Spinal cord (tissue), 10 donors: ENCODE data around the gene MGAT3. TPM values are rescaled to one million over a fixed set of nuclear protein-coding genes. Genes with fewer than 3 reads are reported as not detected.
A peak's percentile ranks its signal among the peaks of the same experiment; 100 is the strongest.
"Not testable (repeated sequence)": the region's sequence is repeated elsewhere in the genome, so short reads cannot be mapped to it uniquely, and the experiment has no call there.

ENCODE experiments used
- DNase-seq, 6 donors: peaks; one replicate each; pipeline versions ENCODE4 v3.0.0 to v3.0.0-alpha.2; 2013 to 2015; ENCODE audit warnings: low spot score in 6 of 6, low read depth in 4 of 6
- H3K27ac ChIP-seq: one replicate; pipeline ENCODE4 v1.5.1; 2013; ENCODE audit warnings: low read depth, low read length, control low read depth
- H3K27me3 ChIP-seq: one replicate; pipeline ENCODE4 v1.6.1; 2013; ENCODE audit warnings: low read length; ENCODE audit not compliant: control insufficient read depth, insufficient read depth
- H3K36me3 ChIP-seq: one replicate; pipeline ENCODE4 v1.6.1; 2013; ENCODE audit warnings: low read length; ENCODE audit not compliant: control insufficient read depth, insufficient read depth
- H3K4me1 ChIP-seq: one replicate; pipeline ENCODE4 v1.6.1; 2013; ENCODE audit warnings: low read length; ENCODE audit not compliant: control insufficient read depth, insufficient read depth
- H3K4me3 ChIP-seq: one replicate; pipeline ENCODE4 v1.5.1; 2013; ENCODE audit warnings: low read depth, low read length, control low read depth
- H3K9me3 ChIP-seq: one replicate; pipeline ENCODE4 v1.6.1; 2013; ENCODE audit warnings: low read length; ENCODE audit not compliant: control insufficient read depth, insufficient read depth
- WGBS: methylation state at CpG from one replicate; pipeline ENCODE4 v1.1.5; 2013; ENCODE audit warnings: missing lambda C conversion rate; ENCODE audit not compliant: insufficient coverage; 5-methylcytosine and 5-hydroxymethylcytosine counted together
- polyA plus RNA-seq, 2 donors: library from polyadenylated mRNA; unstranded; fragments of 120-200 nt; gene quantifications; one replicate each; pipeline ENCODE4 v1.2.1, GENCODE V29; 2013; ENCODE audit not compliant: insufficient read length in 2 of 2
- total RNA-seq, 2 donors: library from RNA; depleted of rRNA in 1 of 2; stranded (reverse); fragments of 120-200 nt in 1 of 2; fragments of >200 nt in 1 of 2; gene quantifications; one replicate each; pipeline versions ENCODE4 v1.2.3 to v1.2.4, GENCODE V29; 2013 to 2014
- donor health status: healthy.

Gene MGAT3
- total and polyA plus RNA-seq, 4 donors: 19.9 to 79.7 (median 50.8) TPM

DNA sequence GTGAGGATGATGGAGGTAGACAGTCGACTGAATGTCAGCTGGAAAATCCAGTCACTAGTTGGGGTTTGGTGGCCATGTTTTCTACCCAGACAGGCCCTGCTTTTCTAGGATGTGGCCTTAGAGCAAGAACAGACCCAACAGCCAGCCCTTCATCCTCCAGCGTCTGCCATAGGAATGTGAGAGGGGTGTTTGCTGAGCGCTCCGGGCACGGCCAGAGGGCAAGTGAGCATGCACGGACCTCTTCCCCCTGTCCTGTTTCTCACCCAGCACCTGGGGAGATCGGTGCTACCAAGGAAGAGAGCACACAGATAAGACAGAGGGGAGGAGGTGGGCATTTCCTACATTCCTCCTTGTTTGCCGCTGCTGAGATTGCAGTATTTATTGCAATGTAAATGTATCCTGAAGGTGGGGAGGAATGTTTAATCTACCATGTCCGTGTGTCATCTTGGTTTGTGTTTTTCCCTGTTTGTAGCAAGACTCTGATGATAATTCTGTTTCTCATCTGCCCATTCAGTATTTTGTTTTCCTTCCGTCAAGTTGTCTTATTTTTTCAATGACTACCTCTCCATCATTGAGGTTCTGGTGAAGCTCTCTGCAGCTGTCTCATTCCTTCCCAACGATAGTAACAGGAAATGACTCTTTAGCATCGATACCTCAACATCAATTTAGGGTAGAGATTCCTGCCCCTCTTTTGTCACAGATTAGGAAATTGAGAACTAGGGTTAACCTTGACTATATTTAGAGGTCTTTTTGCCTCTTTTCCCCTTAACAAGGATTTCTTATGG is 58.6 kb downstream of the MGAT3 start:
- Histone ChIP-seq H3K4me1 (peaks cover 15% of the 10 kb centered on the region), H3K36me3 (peaks cover 50% of the 10 kb centered on the region), H3K27ac (no peak overlapping the region), H3K9me3 (no peaks in the 10 kb centered on the region), H3K27me3 (no peaks in the 10 kb centered on the region), H3K4me3 (no peak overlapping the region)
- WGBS: 100% methylated on average over 6 of the region's 12 CpGs
- no peak for DNase-seq

- no peak overlapping the region for H3K27ac ChIP-seq
Measured at GRCh38 chr22:39517470-39517869, 60.7 kb downstream of the MGAT3 start.

DNA sequence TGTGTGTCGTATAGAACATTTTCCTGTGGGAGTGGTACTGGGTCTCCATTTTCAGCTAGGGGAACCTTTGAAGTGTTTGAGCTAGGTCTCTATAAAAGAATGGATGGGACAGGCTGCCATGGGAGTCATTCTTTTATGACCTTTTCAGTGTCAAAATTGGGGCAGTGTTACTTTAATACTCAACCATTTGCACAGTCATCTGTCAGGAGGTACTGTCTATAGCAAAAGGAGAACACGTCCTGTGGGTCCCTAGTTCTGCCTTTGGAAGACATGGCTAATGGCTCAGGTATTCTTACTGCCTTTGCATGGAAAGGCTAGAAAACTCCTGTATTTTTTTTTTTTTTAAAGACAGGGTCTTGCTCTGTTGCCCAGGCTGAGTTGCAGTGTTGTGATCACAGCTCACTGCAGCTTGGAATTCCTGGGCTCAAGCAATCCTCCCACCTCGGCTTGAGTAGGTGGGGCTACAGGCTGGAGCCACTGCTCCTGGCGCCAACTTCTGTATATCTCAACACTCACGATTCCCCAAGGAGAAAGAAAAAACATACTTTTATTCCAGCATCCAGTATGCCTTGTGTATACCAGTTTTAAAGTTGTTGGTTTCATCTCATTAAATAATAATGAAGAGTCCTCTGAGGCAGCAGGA is 61.5 kb downstream of the MGAT3 start:
- 71% methylated on average over 1 of the region's 5 CpGs for WGBS
- Histone ChIP-seq H3K9me3 (no peaks in the 10 kb centered on the region), H3K27ac (peak overlapping the region; percentile 99), H3K4me1 (peaks cover 36% of the 10 kb centered on the region), H3K4me3 (no peak overlapping the region), H3K36me3 (peaks cover 50% of the 10 kb centered on the region), H3K27me3 (no peaks in the 10 kb centered on the region)
- no peak for DNase-seq

More at GRCh38 chr22:39517470-39517869, 60.7 kb downstream of the MGAT3 start:
- H3K27me3 ChIP-seq: no peaks in the 10 kb centered on the region
- WGBS: 91% methylated on average over 3 of the region's 3 CpGs
- H3K4me3 ChIP-seq: no peak overlapping the region
- H3K4me1 ChIP-seq: peaks cover 28% of the 10 kb centered on the region
- no peak for DNase-seq
- peaks cover 50% of the 10 kb centered on the region for H3K36me3 ChIP-seq
- no peaks in the 10 kb centered on the region for H3K9me3 ChIP-seq

GRCh38 chr22:39518996-39519680 is 62.3 kb downstream of the MGAT3 start:
- 3% methylated on average over 19 of the region's 24 CpGs for WGBS
- Histone ChIP-seq H3K36me3 (peaks cover 50% of the 10 kb centered on the region), H3K4me1 (peaks cover 45% of the 10 kb centered on the region), H3K27me3 (no peaks in the 10 kb centered on the region), H3K9me3 (no peaks in the 10 kb centered on the region), H3K4me3 (peak overlapping the region; percentile 100), H3K27ac (peak overlapping the region; percentile 99)
- no peak for DNase-seq

DNA sequence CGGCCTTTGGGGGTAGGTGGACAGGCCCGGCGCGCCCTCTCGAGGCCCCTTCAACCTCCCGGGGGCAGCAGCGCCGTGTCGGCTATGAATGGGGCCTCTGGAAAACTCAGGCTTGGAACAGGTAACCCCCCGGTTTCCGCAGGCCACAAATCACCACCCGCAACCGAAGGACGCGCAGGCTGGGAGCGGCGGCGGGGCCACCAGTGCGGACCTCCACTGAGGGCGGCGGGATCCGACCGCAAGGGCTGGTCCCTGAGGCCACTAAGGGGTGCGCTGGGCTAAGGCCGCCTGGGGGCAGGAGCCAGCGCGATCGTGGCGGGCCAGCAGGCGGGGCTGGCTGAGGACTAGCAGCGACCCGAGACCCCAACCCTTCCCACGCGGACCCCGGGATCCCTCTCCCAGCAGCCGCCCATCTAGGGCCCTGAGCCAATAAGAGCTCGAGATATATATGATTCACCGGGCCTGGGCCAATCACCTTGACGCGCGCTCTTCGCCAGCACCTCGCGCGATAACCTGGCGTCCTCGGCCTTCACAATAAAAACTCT is 62.9 kb downstream of the MGAT3 start:
- peak overlapping the region; percentile 100 for H3K4me3 ChIP-seq
- no peaks in the 10 kb centered on the region for H3K27me3 ChIP-seq
- H3K9me3 ChIP-seq: no peaks in the 10 kb centered on the region
- DNase-seq: peak in 4 of 6 donors; percentile 98 to 100 (median 98)
- WGBS: 0% methylated on average over 47 of the region's 47 CpGs
- H3K4me1 ChIP-seq: peaks cover 51% of the 10 kb centered on the region
- H3K36me3 ChIP-seq: peaks cover 51% of the 10 kb centered on the region
- peak overlapping the region; percentile 99 for H3K27ac ChIP-seq

DNA sequence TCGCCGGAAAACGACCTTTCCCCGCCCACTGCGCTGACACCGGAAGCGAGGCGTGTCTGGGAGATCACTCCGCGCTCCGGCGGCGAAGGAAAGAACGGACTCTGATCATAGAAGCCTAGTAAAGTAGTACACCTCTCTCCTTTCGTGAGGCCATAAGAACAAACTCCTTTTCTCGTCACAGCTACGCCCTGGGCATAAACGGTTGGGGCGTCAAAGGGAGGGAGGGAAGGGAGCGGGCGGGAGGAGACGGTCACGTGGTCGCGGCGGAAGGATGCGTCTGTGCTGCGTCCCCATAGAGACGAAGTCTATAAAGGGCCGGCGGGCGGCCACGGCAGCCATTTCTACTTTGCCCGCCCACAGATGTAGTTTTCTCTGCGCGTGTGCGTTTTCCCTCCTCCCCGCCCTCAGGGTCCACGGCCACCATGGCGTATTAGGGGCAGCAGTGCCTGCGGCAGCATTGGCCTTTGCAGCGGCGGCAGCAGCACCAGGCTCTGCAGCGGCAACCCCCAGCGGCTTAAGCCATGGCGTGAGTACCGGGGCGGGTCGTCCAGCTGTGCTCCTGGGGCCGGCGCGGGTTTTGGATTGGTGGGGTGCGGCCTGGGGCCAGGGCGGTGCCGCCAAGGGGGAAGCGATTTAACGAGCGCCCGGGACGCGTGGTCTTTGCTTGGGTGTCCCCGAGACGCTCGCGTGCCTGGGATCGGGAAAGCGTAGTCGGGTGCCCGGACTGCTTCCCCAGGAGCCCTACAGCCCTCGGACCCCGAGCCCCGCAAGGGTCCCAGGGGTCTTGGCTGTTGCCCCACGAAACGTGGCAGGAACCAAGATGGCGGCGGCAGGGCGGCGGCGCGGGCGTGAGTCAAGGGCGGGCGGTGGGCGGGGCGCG is 63.7 kb downstream of the MGAT3 start, which contains the start of gene ATF4:
TSS of gene ATF4 (plus strand) at position 337 of the 880 bp plus-strand sequence. CDS start 884 bp downstream, outside the sequence.
- Histone ChIP-seq H3K4me3 (peak within 1 kb of the TSS; percentile 100), H3K36me3 (peaks cover 52% of the 10 kb centered on the region), H3K27ac (peak within 1 kb of the TSS; percentile 99), H3K4me1 (peaks cover 58% of the 10 kb centered on the region), H3K9me3 (no peaks in the 10 kb centered on the region), H3K27me3 (no peaks in the 10 kb centered on the region)
- WGBS: under 1% methylated on average over 79 of the region's 86 CpGs
- DNase-seq: peak in 4 of 6 donors; percentile 83 to 100 (median 90)

DNA sequence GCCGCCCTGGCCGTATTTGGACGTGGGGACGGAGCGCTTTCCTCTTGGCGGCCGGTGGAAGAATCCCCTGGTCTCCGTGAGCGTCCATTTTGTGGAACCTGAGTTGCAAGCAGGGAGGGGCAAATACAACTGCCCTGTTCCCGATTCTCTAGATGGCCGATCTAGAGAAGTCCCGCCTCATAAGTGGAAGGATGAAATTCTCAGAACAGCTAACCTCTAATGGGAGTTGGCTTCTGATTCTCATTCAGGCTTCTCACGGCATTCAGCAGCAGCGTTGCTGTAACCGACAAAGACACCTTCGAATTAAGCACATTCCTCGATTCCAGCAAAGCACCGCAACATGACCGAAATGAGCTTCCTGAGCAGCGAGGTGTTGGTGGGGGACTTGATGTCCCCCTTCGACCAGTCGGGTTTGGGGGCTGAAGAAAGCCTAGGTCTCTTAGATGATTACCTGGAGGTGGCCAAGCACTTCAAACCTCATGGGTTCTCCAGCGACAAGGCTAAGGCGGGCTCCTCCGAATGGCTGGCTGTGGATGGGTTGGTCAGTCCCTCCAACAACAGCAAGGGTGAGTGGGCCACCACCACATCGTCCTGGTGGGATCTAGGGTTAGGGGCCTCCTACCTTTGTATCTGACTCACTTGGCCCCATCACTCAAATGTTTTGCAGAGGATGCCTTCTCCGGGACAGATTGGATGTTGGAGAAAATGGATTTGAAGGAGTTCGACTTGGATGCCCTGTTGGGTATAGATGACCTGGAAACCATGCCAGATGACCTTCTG is 64.5 kb downstream of the MGAT3 start:
- H3K9me3 ChIP-seq, H3K27me3 ChIP-seq, DNase-seq: not testable (repeated sequence)
- H3K4me1 ChIP-seq: peaks cover 60% of the 10 kb centered on the region
- peak overlapping the region; percentile 100 for H3K4me3 ChIP-seq
- peak overlapping the region; percentile 99 for H3K27ac ChIP-seq
- 5% methylated on average over 17 of the region's 28 CpGs for WGBS
- peaks cover 57% of the 10 kb centered on the region for H3K36me3 ChIP-seq

- H3K27me3 ChIP-seq, DNase-seq, H3K9me3 ChIP-seq: not testable (repeated sequence)
- H3K36me3 ChIP-seq: peaks cover 64% of the 10 kb centered on the region
- peaks cover 65% of the 10 kb centered on the region for H3K4me1 ChIP-seq
- no CpG with 5 or more reads among the region's 5 CpGs for WGBS
- H3K27ac ChIP-seq: peak overlapping the region; percentile 30
- peak overlapping the region; percentile 100 for H3K4me3 ChIP-seq
Measured at GRCh38 chr22:39522091-39522490, 65.3 kb downstream of the MGAT3 start.
